GOT3 (cell line): ENCODE measurements around the gene PLEKHA8.
"Not testable (repeated sequence)": the region's sequence is repeated elsewhere in the genome, so short reads cannot be mapped to it uniquely, and the experiment has no call there.

Experiments used
- DNase-seq: peaks from one replicate; lab custom pipeline; 2025; ENCODE audit warnings: mixed read lengths; lab: John Stamatoyannopoulos, UW

PLEKHA8 gene

GRCh38 chr7:30066687-30067086 lies 38.5 kb downstream of the PLEKHA8 start:
- DNase-seq: no peak

- DNase-seq: no peak
Observed at GRCh38 chr7:30068117-30068516, 39.9 kb downstream of the PLEKHA8 start.

- DNase-seq: no peak
Observed at GRCh38 chr7:30069096-30069867, 41.1 kb downstream of the PLEKHA8 start.

- DNase-seq: no peak
Observed at GRCh38 chr7:30070052-30070451, 41.8 kb downstream of the PLEKHA8 start.

GRCh38 chr7:30072735-30073134 lies 44.5 kb downstream of the PLEKHA8 start:
- no peak for DNase-seq

- no peak for DNase-seq
Observed at GRCh38 chr7:30074422-30075030, 46.3 kb downstream of the PLEKHA8 start.

- DNase-seq: no peak
Observed at GRCh38 chr7:30076411-30076810, 48.2 kb downstream of the PLEKHA8 start.

GRCh38 chr7:30078280-30078679 lies 50.1 kb downstream of the PLEKHA8 start:
- DNase-seq: no peak

GRCh38 chr7:30079880-30080279 lies 51.7 kb downstream of the PLEKHA8 start:
- DNase-seq: no peak

GRCh38 chr7:30080818-30081217 lies 52.6 kb downstream of the PLEKHA8 start:
- DNase-seq: no peak

- no peak for DNase-seq
Observed at GRCh38 chr7:30082686-30083085, 54.5 kb downstream of the PLEKHA8 start.

GRCh38 chr7:30083334-30083733 lies 55.1 kb downstream of the PLEKHA8 start:
- no peak for DNase-seq

GRCh38 chr7:30084212-30084611 lies 56.0 kb downstream of the PLEKHA8 start:
- DNase-seq: no peak

GRCh38 chr7:30086529-30086928 lies 58.3 kb downstream of the PLEKHA8 start:
- no peak for DNase-seq

- DNase-seq: no peak
Observed at GRCh38 chr7:30087371-30087770, 59.2 kb downstream of the PLEKHA8 start.

GRCh38 chr7:30088362-30088761 lies 60.1 kb downstream of the PLEKHA8 start:
- DNase-seq: no peak

GRCh38 chr7:30090111-30090510 lies 61.9 kb downstream of the PLEKHA8 start:
- no peak for DNase-seq

GRCh38 chr7:30091491-30091912 lies 63.3 kb downstream of the PLEKHA8 start:
- no peak for DNase-seq

- no peak for DNase-seq
Observed at GRCh38 chr7:30091987-30092386, 63.8 kb downstream of the PLEKHA8 start.

- no peak for DNase-seq
Observed at GRCh38 chr7:30093420-30093952, 65.3 kb downstream of the PLEKHA8 start.

- DNase-seq: not testable (repeated sequence)
Observed at GRCh38 chr7:30098599-30098998, 70.4 kb downstream of the PLEKHA8 start.

GRCh38 chr7:30102281-30102680 lies 74.1 kb downstream of the PLEKHA8 start:
- no peak for DNase-seq

GRCh38 chr7:30104157-30104556 lies 75.9 kb downstream of the PLEKHA8 start:
- no peak for DNase-seq
